ENCODE measurements around the gene PRRT3. TPM values are rescaled to one million over a fixed set of nuclear protein-coding genes. Genes with fewer than 3 reads are reported as not detected.

The PRRT3 gene
- total RNA-seq, 1 experiment from 2014 or later: 19.5 TPM

DNA sequence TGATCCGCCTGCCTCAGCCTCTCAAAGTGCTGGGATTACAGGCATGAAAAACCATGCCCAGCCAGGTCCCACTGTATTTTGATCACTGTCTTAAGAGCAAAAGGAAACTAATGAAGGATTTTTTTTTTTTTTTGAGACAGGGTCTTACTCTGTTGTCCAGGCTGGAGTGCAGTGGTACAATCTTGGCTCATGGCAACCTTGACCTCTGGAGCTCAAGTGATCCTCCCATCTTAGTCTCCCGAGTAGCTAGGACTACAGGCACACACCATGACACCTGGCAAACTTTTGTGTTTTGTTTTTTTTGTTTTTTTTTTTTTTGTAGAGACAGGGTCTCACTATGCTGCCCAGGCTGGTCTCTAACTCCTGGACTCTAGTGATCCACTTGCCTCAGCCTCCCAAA lies 28.0 kb upstream of the PRRT3 start:
- no peak overlapping the region for H3T11ph ChIP-seq (ENCODE audit: low read length)
- H3K18ac ChIP-seq (ENCODE audit: insufficient read length, low read depth, low read length): no peak overlapping the region
- no peak overlapping the region for H3K23ac ChIP-seq (ENCODE audit: insufficient read length, low read depth, low read length)
- no peak overlapping the region for H3K9ac ChIP-seq (ENCODE audit: extremely low read depth, insufficient read length, low read length)
- TF ChIP-seq, protein P1, sequence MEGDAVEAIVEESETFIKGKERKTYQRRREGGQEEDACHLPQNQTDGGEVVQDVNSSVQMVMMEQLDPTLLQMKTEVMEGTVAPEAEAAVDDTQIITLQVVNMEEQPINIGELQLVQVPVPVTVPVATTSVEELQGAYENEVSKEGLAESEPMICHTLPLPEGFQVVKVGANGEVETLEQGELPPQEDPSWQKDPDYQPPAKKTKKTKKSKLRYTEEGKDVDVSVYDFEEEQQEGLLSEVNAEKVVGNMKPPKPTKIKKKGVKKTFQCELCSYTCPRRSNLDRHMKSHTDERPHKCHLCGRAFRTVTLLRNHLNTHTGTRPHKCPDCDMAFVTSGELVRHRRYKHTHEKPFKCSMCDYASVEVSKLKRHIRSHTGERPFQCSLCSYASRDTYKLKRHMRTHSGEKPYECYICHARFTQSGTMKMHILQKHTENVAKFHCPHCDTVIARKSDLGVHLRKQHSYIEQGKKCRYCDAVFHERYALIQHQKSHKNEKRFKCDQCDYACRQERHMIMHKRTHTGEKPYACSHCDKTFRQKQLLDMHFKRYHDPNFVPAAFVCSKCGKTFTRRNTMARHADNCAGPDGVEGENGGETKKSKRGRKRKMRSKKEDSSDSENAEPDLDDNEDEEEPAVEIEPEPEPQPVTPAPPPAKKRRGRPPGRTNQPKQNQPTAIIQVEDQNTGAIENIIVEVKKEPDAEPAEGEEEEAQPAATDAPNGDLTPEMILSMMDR (conservative IDR thresholded peaks at IDR 0.05): no peak
- no peaks in the 10 kb centered on the region for H3K23me2 ChIP-seq (ENCODE audit: insufficient read length, low read depth, low read length, poor library complexity, severe bottlenecking)
- H3K4me2 ChIP-seq (ENCODE audit: insufficient read depth, insufficient read length, low read length): no peak overlapping the region
- Mint-ChIP-seq H3K4me3 (no peak overlapping the region), H3K9me3 (no peaks in the 10 kb centered on the region), H3K27ac (no peak overlapping the region), H3K36me3 (ENCODE audit: insufficient read depth in 1 of 3, low read depth in 3 of 3) (peaks cover 1 to 32% (median 31%) of the 10 kb centered on the region in 3 experiments; a peak in 5 of 7 replicates), H3K27me3 (ENCODE audit: low read depth) (no peaks in the 10 kb centered on the region), H3K4me1 (no peaks in the 10 kb centered on the region)
- H2BK5ac ChIP-seq (ENCODE audit: insufficient read length, low read length): no peak overlapping the region
- no peak overlapping the region for H2BK12ac ChIP-seq (ENCODE audit: insufficient read length, low read depth, low read length)
- no peaks in the 10 kb centered on the region for H3K27me3 ChIP-seq (ENCODE audit: insufficient read depth, low read length)
- DNase-seq: no peak
- no peak overlapping the region for H2AFZ ChIP-seq (ENCODE audit: low read length)
- no peaks in the 10 kb centered on the region for H3K79me2 ChIP-seq (ENCODE audit: insufficient read depth, low read length)
- H2BK15ac ChIP-seq (ENCODE audit: low read depth, low read length): no peak overlapping the region
- no peak overlapping the region for H3K27ac ChIP-seq (ENCODE audit: insufficient read length, low read depth, low read length)
- H3K4ac ChIP-seq (ENCODE audit: low read depth, low read length): no peak overlapping the region
- H4K8ac ChIP-seq (replicated peaks; ENCODE audit: insufficient read length, low read depth, low read length): no peak overlapping the region
- H3K4me1 ChIP-seq (ENCODE audit: insufficient read depth, low read length): no peaks in the 10 kb centered on the region
- H3K9me3 ChIP-seq (ENCODE audit: control insufficient read depth, low read depth, low read length): no peaks in the 10 kb centered on the region
- no peak overlapping the region for H3K14ac ChIP-seq (ENCODE audit: insufficient read depth, low read length)
- H2BK20ac ChIP-seq (ENCODE audit: low read depth, low read length, poor library complexity, severe bottlenecking): no peak overlapping the region
- no CpG with 5 or more reads among the region's 2 CpGs for WGBS (ENCODE audit: extremely low coverage, insufficient read length, low lambda C conversion rate)
- H2AK5ac ChIP-seq (ENCODE audit: insufficient read length, low read length): no peak overlapping the region
- no peak overlapping the region for H3K56ac ChIP-seq (ENCODE audit: insufficient read length, low read depth, low read length)
- no peaks in the 10 kb centered on the region for H4K20me1 ChIP-seq (ENCODE audit: control insufficient read depth, insufficient read depth, insufficient read length)
- H4K5ac ChIP-seq (ENCODE audit: insufficient read length, low read depth, low read length): no peak overlapping the region
- no peak overlapping the region for H4K91ac ChIP-seq (ENCODE audit: insufficient read length, low read depth, low read length)
- H3K79me1 ChIP-seq (ENCODE audit: insufficient read depth, low read depth, low read length, poor library complexity, severe bottlenecking): no peaks in the 10 kb centered on the region
- no peak overlapping the region for H2BK120ac ChIP-seq (ENCODE audit: low read depth, low read length, poor library complexity, severe bottlenecking)

Measured in H9 (cell line).